GM15510 (cell line): ENCODE measurements around the gene MCAM.

Experiments used
- POLR2A ChIP-seq: IDR thresholded peaks from 3 replicates; pipeline ENCODE4 v1.6.1; 2011; ENCODE audit warnings: borderline replicate concordance; ENCODE audit not compliant: insufficient read length; ENCODE audit errors: extremely low read depth

The MCAM gene

GRCh38 chr11:119329320-119329719 is 12.4 kb upstream of the MCAM start:
- TF ChIP-seq POLR2A: no peak

DNA sequence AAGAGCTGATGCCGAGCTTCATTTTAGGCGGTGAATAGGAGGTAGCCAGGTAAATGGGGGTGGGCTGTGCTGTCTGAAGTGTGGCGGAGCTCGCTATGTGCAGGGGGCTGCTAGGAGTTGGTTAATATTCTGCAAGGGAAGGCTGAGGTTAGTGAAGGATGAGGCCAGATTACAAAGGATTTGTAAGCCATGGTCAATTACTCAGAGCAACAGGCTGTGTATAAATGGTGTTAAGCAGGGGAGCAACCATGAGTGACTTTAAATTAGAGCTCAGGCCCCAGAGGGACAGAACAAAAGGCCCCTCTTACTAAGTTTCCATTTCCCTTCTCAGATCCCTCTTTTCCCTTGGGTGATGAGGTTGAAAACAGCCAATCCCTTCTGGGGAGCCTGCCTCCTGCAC is 7.3 kb upstream of the MCAM start:
- TF ChIP-seq POLR2A: no peak

DNA sequence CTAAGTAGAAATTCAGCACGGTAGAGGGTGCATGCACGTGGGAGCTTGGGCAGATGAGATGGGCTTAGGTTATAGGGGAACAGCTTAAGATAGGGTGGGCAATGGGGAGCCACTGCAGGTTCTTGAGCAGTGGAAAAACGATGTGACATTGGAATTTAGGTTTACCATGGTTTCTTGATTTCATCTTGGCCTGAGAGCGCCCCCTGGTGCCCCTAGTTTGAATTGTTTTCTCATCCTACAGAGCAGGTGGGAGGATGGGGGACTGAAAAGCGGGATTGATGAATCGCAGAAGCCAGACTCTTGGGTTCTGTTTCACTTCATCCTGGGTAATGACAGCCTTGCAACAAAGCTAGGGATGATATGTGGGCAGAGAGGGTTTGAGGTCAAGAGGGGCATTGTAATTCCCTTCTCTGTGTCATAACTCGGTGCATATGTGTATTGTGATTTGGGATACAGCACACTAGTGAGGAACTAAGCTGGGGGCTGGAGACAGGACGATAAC is 6.7 kb upstream of the MCAM start:
- no peak for TF ChIP-seq POLR2A

- no peak for TF ChIP-seq POLR2A
Observed at GRCh38 chr11:119322921-119323531, 6.1 kb upstream of the MCAM start.

DNA sequence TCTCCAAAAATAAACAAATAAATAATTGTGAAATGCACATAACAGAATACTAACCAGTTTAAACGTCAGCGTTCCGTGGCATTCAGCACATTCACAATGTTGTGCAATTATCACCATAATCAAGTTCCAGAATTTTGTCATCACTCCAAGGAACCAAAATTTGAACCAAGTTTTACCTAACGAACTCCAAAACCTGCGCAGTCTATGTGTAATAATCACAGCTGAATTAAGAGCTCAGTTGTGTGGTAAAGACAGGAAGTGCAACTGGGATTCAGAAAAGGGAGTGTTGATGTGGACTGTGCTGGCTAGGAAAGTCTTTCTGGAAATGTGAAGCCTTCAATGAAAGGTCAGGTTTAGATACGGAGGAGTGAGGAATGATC is 5.4 kb upstream of the MCAM start:
- TF ChIP-seq POLR2A: no peak

GRCh38 chr11:119320776-119321524 is 4.0 kb upstream of the MCAM start:
- peak; percentile 68 for TF ChIP-seq POLR2A

DNA sequence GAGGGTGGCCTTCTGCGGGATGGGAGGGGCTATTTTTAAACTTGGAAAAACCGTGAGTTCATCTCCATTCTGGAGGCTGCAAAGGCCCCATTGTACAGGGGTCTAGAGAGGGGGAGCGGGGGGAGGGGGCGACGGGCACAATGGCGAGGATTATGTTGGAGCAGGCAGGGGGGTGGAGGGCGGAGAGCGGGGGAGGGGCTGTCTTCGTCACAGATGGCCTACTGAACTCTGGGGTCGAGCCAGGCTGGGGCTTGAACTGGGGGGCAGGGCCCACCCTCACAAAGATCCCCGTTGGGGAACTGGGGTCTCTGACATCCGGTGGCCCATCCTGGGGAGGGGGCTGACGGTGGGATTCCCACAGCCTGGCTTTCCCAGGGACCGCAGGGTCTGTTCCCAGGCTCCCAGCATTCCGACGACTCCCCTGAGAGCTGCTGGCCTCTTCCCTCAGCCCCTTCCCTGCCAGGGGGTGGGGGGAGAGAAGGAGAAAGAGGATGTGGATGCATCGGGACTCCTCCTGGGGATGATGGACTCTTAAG is 3.4 kb upstream of the MCAM start:
- no peak for TF ChIP-seq POLR2A

DNA sequence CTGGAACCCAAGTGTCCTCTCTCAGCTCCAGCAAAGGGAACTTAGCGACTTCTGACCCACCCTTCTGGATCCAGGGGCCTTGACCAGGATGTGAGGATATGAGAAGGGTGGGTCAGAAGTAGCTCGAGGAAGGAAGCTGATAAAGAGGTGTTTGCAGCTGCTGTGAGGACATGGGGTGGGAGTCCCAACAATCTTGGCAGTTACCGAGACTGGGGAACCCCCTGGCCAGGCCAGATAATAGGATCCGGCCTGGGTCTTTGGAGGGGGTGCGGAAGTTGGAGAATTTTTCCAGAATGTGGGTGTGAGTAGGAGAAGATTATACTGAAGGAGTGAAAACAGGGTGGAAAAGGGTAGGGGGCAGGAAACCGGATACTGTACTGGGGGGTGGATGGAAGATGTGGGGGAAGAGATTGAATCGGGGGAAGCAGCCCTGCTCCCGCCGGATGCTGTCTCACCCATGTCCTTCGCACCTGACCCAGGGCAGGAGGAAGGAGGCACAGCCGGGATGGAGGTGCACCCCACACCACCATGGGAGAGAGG is 2.8 kb upstream of the MCAM start:
- TF ChIP-seq POLR2A: no peak

DNA sequence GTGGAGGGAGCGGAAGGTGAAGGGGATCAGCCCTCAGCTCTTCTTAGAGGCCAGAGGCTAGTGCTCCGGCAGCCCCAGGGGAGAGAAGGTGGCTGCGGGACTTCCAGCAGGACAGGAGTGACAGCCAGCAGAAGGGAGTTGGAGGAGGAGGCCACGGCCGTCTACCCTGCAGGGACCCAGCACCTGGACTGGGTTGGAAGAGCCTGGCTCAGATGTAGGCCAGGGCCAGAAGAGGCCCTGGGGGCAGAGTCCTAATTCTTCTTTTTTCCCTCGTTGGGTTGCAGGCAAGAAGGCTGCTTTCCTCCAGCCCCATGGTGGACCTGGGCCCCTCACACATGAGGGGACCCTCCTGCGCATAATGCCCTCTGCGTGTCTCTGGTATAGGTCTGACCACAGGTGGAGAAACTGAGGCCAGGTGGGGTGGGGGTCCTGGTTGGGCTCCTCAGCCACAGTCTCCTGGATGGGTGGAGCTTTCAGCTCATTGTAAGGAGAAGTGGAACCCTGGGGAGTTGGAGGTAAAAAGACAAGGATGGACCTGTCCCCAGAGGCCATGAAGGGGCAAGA is 2.3 kb upstream of the MCAM start:
- TF ChIP-seq POLR2A: no peak

DNA sequence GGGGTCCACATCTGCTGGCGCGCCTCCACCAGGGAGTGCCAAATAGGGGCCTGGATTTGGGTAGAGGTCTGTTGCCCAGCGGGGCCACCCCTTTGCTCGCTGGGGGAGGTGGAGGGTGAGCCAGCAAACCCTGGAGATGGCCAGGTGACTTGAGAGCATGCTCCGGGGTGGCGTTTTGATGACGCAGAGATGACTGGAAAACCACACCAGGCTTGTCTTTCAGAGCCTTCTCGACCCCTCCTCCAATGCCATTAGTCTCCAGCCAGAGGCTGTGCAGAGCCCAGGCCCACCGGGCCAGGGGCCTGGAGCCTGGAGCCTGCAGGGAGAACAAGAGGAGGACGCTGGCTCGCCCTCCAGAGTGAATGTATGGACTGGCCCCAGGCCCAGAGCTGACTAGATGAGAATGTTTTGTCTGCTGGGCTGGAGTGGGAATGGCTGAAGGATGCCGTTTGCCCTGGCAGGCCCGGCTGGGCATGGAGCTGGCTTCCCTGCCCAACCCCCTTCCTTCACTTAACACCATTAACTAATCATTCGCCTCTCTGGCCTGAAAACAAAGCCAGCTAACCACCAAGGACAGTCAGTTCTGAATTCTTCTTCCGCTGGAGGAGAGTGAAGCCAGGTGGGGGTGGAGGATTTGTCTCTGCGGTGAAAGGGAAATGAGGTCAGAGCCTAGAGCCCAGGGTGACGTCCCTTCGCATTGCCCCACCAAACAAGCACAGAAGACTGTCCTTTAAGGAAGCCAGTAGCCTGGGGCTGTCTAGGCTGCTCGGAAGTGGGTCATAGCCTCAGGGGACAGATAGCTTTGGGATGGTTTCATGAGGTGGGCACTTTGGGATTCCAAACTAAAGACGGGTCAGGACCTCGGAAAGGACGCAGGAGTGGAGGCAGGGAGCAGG is 1.6 kb upstream of the MCAM start:
- TF ChIP-seq POLR2A: peak; percentile 18

DNA sequence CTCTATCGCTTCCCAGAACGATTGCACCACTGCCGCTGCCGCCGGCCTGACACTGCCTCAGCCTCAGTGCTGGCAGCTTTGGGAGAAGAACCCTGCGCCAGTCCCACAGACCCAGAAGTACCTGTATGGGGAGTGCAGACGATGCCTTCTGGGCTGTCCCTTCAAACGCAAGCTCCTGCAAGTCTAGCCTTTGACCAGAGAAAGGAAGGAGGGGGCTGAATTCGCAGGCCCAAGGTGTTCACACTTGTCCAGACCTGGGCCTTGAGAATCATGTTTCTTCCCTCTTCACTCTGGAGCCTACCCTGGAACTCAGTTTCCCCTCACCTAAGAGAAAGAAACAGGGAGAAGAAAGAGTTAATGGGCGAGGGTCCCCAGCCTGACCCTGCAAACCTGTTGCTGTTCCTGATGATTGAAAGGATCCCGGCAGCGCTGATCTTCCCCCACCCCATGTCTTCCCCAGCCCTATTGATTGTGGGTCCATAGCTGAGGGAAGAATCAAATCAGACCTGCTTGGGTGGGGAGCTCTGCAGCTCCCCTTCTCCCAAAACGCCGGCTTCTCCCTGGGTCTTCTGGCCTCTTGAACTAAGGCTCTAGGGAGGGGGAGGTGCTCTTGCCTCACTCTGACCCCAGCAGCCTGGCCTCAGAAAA is 786 bp upstream of the MCAM start:
- no peak for TF ChIP-seq POLR2A

DNA sequence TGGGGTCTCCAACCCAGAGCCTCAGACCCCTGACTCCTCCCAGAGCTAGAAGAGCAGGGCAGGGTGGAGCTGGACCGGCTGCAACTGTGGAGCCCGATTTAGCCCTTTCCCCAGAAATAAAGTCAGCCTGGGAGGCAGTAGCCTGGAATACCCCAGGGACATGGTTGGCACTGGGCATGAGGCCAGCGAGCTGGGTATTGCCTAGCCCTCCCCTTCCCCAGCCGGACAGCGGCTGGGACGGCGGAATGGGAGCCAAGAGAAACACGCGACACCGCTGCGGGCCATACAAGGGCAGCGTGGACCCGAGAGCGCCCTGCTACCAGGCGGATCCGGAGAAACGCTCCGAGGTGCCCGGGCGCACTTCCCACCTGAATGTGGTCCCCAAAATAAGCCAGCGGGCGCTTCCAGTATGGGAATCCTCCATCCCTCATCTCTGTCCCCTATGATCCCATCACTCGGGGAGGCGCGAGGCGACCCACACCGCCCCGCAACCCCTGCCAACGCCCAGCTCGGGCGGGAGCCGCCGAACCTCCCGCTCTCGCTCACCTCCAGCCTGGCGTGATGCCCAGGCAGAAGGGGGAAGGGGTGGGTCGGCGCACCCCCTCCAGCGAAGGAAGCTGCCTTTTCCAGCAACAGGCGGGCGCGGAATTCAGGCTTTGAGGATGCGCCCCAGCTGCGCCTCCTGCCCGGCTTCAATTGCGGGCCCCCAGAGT is 758 bp downstream of the MCAM start:
- no peak for TF ChIP-seq POLR2A
